HCT116 (cell line): Measurements from ENCODE around the gene DOCK2. TPM values are rescaled to one million over a fixed set of nuclear protein-coding genes. Genes with fewer than 3 reads are reported as not detected.
"Not testable (repeated sequence)": the region's sequence is repeated elsewhere in the genome, so short reads cannot be mapped to it uniquely, and the experiment has no call there.

Experiments
- ATAC-seq: fragments of 200-7000 bp; cut with Tn5 transposase; 2 replicates; pipeline ENCODE4 v1.9.1; 2020; ENCODE audit warnings: mild to moderate bottlenecking, moderate library complexity
- BruUV-seq: library from RNA; stranded (reverse); fragments of 400-500 nt; replicated peaks from 2 replicates; lab custom pipeline; 2021; lab: Mats Ljungman, UMichigan
- CTCF ChIA-PET: fragments of 300-600 bp; sonication (Branson Sonifier 250); formaldehyde crosslinking; loops from one replicate; lab custom pipeline; 2021; ENCODE audit warnings: antibody characterized with exemption; lab: Charles Lee
- POLR2A ChIA-PET: fragments of 300-600, 350-600 bp; sonication (Branson Sonifier 250); formaldehyde crosslinking; loops from one replicate; lab custom pipeline; 2021; ENCODE audit warnings: antibody characterized with exemption; lab: Charles Lee
- RAD21 ChIA-PET, 2 experiments: fragments of 300-600 bp; sonication (Branson Sonifier 250); formaldehyde crosslinking; loops; one replicate each; lab custom pipeline; 2023; ENCODE audit warnings: low total read pairs in 2 of 2; ENCODE audit not compliant: uncharacterized antibody in 2 of 2, unreplicated experiment in 2 of 2, low non-redundant PET in 1 of 2; lab: Charles Lee
- DNase-seq: peaks from one replicate; pipeline ENCODE4 v3.0.0-alpha.2; 2010; ENCODE audit warnings: low read depth, low spot score
- H2AFZ ChIP-seq: fragments of 200-600 bp; shearing (Covaris generic), sonication (generic); 2 replicates; pipeline ENCODE4 v1.6.1; 2017; ENCODE audit warnings: low read depth, mixed run types, mixed read lengths, antibody characterized with exemption, low read length; ENCODE audit not compliant: poor library complexity, severe bottlenecking
- H3K27ac ChIP-seq: 2 replicates; pipeline ENCODE4 v1.5.1; 2012; ENCODE audit warnings: low read depth, low read length
- H3K27me3 ChIP-seq: fragments of 200-600 bp; sonication (generic); 2 replicates; pipeline ENCODE4 v1.6.1; 2016; ENCODE audit warnings: mixed run types, low read length, mixed read lengths; ENCODE audit not compliant: insufficient read depth
- H3K36me3 ChIP-seq, 2 experiments: fragments of 200-500 bp in 1 of 2; fragments of 200-600 bp in 1 of 2; sonication (Bioruptor generic) in 1 of 2; sonication (generic) in 1 of 2; 2 replicates each; pipeline versions ENCODE4 v1.5.1 to v1.6.1; 2014 to 2016; ENCODE audit warnings: low read length in 2 of 2, inconsistent platforms in 1 of 2, mixed read lengths in 1 of 2, mixed run types in 1 of 2; ENCODE audit not compliant: insufficient read depth in 2 of 2, control insufficient read depth in 1 of 2
- H3K4me1 ChIP-seq, 2 experiments: fragments of 200-600 bp in 1 of 2; sonication (generic) in 1 of 2; 2 replicates each; pipeline versions ENCODE4 v1.5.1 to v1.6.1; 2012 to 2017; ENCODE audit warnings: low read length in 2 of 2, inconsistent platforms in 1 of 2, mild to moderate bottlenecking in 1 of 2, mixed read lengths in 1 of 2, mixed run types in 1 of 2, moderate library complexity in 1 of 2; ENCODE audit not compliant: insufficient read depth in 2 of 2, control insufficient read depth in 1 of 2
- H3K4me2 ChIP-seq: fragments of 200-600 bp; sonication (generic); 2 replicates; pipeline ENCODE4 v1.6.1; 2017; ENCODE audit warnings: mixed run types, low read length, mixed read lengths
- H3K4me3 ChIP-seq, 2 experiments: fragments of 200-600 bp in 1 of 2; sonication (generic) in 1 of 2; replicated peaks in 1 of 2; 2 replicates each; pipeline ENCODE4 v1.5.1; 2011 to 2016; ENCODE audit warnings: low read length in 2 of 2, control low read depth in 1 of 2, low read depth in 1 of 2, mild to moderate bottlenecking in 1 of 2, mixed read lengths in 1 of 2, mixed run types in 1 of 2
- H3K79me2 ChIP-seq: fragments of 200-600 bp; sonication (generic); 2 replicates; pipeline ENCODE4 v1.6.1; 2017; ENCODE audit warnings: mild to moderate bottlenecking, mixed run types, low read length, moderate library complexity, mixed read lengths; ENCODE audit not compliant: insufficient read depth
- H3K9ac ChIP-seq: fragments of 200-600 bp; sonication (generic); 2 replicates; pipeline ENCODE4 v1.6.1; 2016; ENCODE audit warnings: low read length, mixed read lengths
- H3K9me2 ChIP-seq: fragments of 200-600 bp; sonication (generic), shearing (Covaris generic); 2 replicates; pipeline ENCODE4 v1.6.1; 2017; ENCODE audit warnings: mixed run types, mild to moderate bottlenecking, moderate library complexity; ENCODE audit not compliant: insufficient read depth
- H3K9me3 ChIP-seq, 2 experiments: fragments of 200-500 bp in 1 of 2; fragments of 200-600 bp in 1 of 2; sonication (Bioruptor generic) in 1 of 2; sonication (generic) in 1 of 2; 2 replicates each; pipeline ENCODE4 v1.6.1; 2014 to 2017; ENCODE audit warnings: low read length in 2 of 2, mixed read lengths in 2 of 2, inconsistent platforms in 1 of 2, low read depth in 1 of 2, mild to moderate bottlenecking in 1 of 2, mixed run types in 1 of 2, moderate library complexity in 1 of 2; ENCODE audit not compliant: control insufficient read depth in 1 of 2, insufficient read depth in 1 of 2
- H4K20me1 ChIP-seq: fragments of 200-600 bp; sonication (generic), shearing (Covaris generic); 2 replicates; pipeline ENCODE4 v1.6.1; 2017; ENCODE audit warnings: mixed run types, mild to moderate bottlenecking, moderate library complexity; ENCODE audit not compliant: insufficient read depth
- intact Hi-C: fragments of 100-400 bp; cut with micrococcal nuclease; formaldehyde crosslinking; loops from 2 replicates; pipeline ENCODE4 v1.10.0; 2022
- total RNA-seq: library from RNA; stranded (reverse); gene quantifications from one replicate; pipeline ENCODE4 v1.2.1, GENCODE V29; 2021; ENCODE audit not compliant: unreplicated experiment

DOCK2 gene
- total RNA-seq, 1 experiment from 2014 or later, result 0.89 TPM

DNA sequence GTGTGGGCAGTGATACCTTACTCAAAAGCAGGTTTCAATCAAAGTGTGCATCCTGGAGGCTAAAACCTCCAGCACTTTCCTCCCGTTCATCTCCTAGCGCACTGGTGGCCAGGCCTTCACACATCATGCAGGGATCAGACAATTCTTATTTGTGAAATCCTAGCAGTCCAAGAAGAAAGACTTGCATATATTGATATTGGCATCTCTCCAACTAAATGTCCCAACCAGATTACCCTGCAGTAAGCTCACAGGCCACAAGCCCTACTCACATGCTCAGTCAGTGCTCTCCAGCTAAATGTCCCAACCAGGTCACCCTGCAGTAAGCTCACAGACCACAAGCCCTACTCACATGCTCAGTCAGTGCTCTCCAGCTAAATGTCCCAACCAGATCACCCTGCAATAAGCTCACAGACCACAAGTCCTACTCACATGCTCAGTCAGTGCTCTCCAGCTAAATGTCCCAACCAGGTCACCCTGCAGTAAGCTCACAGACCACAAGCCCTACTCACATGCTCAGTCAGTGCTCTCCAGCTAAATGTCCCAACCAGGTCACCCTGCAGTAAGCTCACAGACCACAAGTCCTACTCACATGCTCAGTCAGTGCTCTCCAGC is 196.7 kb downstream of the DOCK2 start:
- H3K36me3 ChIP-seq, H3K79me2 ChIP-seq, H3K27ac ChIP-seq, H3K27me3 ChIP-seq, H3K4me3 ChIP-seq, CTCF ChIA-PET, DNase-seq, H3K9ac ChIP-seq, H2AFZ ChIP-seq, BruUV-seq, ATAC-seq, H3K9me2 ChIP-seq, H4K20me1 ChIP-seq, RAD21 ChIA-PET, POLR2A ChIA-PET, H3K4me1 ChIP-seq, H3K9me3 ChIP-seq, H3K4me2 ChIP-seq: not testable (repeated sequence)
- intact Hi-C loops, result loop anchor here (1.0 kb wide), 1 partner anchor 9 kb away; no protein-coding TSS in a partner anchor

DNA sequence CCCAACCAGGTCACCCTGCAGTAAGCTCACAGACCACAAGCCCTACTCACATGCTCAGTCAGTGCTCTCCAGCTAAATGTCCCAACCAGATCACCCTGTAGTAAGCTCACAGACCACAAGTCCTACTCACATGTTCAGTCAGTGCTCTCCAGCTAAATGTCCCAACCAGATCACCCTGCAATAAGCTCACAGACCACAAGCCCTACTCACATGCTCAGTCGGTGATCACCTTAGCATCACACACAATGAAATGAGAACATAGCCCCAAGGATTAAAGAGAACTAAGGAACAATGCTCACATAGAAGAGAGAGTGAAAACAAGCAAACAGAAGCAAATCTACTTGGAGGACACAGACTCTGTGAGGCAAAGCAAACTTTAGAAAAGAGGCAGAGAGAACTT is 197.5 kb downstream of the DOCK2 start:
- H3K4me3 ChIP-seq, H3K36me3 ChIP-seq, H3K27me3 ChIP-seq, H3K4me1 ChIP-seq, CTCF ChIA-PET, DNase-seq, H2AFZ ChIP-seq, ATAC-seq, H4K20me1 ChIP-seq, POLR2A ChIA-PET, H3K9me2 ChIP-seq, RAD21 ChIA-PET, H3K27ac ChIP-seq, H3K4me2 ChIP-seq, H3K9ac ChIP-seq, BruUV-seq, H3K9me3 ChIP-seq, H3K79me2 ChIP-seq: not testable (repeated sequence)
- intact Hi-C loops, result loop anchor here (1.0 kb wide), 1 partner anchor 8 kb away; no protein-coding TSS in a partner anchor
